ENCODE results near the gene ETV3L.

The ETV3L gene

DNA sequence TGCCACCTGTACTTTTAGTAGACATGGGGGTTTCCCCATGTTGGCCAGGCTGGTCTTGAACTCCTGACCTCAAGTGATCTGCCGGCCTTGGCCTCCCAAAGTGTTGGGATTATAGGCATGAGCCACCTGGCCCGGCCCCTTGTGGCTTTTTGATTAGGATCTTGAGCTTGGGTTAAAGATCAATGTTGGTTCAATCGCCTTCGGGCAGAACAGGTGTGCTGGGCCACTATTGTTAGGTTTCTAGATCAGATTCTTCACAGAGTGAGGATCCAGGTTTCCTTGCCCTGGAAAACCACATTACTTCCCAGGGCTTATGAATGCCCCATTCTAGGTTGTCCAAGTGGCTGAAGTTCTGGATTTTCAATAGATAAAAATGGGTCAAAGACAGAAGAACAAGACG, 32.5 kb upstream of the ETV3L start:
- no peak for DNase-seq

GRCh38 chr1:157131281-157131680, 31.7 kb upstream of the ETV3L start:
- no peak for DNase-seq

DNA sequence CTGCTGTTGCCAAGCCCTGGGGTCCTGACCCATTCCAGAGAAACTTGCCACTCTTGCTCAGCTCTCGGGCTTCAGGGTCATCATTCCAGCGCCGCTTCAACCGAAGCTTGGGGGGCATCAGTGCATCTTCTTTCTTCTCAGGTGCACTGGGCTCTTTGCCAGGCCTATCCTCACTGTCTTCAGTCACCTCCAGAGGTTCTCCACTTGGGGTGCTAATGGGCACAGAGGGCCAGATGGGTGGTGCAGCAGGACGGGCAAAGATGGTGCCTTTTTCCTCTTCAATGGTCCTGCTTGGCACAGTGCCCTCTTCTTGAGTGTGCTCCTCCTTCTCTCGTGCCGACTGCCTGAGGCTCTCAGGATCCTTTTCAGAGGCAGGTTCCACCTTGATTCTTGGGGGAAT, 25.2 kb upstream of the ETV3L start:
- DNase-seq = no peak

DNA sequence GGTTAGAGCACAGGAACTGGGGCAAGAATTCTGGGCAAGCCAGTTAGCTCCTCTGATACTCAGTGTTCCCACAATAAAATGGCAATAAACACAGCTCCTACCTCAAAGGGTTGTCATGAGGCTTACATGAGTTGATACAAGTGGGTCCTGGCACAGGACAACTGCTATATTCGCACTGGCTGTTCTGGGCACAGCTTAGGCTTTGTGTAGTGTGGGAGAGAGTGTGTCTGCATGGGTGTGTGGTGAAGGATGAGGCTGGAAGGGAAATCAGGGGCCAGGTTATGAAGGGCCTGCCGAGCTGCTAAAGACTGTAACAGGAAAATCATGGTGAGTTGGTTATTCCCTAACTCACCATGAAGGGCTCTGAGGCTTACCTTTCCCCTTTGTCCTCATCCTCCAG, 19.8 kb upstream of the ETV3L start:
- DNase-seq = no peak

DNA sequence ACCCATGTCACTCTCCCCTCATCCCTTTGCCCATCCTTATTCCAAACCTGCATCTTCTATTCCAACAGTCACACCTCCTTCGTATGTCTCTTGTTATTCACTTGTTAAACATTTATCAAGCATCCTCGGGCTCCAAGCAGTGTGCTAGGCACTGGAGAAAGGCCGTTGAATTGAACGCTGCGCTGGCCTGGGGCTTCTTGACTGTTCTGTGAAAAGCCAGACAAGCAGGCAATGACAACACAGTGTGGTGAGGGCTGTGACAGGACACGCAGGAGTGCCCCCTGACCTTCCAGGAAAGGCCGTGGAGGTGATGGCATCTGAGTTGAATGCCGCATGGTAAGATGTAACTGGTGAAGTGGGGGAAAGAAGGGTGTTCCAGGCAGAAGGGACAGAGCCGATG, 19.4 kb upstream of the ETV3L start:
- no peak for DNase-seq

- DNase-seq = no peak
Observed at GRCh38 chr1:157117527-157118057, 18.0 kb upstream of the ETV3L start.

GRCh38 chr1:157116737-157117103, 17.1 kb upstream of the ETV3L start:
- no peak for DNase-seq

- DNase-seq = no peak
Observed at GRCh38 chr1:157115851-157116736, 16.5 kb upstream of the ETV3L start.

DNA sequence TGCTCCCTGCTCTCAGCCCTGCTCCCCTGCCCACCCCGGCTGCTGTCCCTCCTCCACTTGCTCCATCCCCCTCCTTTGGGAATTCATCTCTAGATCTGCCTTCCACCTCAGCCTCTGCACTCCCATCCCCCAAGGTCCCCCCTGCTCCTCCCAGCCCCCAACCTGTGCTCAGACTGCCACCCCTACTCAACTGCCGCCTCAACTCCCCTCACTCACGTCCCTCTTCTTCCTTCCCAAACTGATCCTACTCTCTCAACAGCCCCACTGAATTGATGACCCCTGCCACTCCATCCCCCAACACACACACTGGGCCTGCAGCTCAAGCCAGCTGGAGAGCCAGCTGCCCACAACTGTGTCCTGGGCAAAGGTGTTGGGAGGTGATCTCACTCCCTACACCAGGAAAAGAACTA, 15.8 kb upstream of the ETV3L start:
- no peak for DNase-seq

GRCh38 chr1:157114183-157115121, 14.8 kb upstream of the ETV3L start:
- DNase-seq = no peak

DNA sequence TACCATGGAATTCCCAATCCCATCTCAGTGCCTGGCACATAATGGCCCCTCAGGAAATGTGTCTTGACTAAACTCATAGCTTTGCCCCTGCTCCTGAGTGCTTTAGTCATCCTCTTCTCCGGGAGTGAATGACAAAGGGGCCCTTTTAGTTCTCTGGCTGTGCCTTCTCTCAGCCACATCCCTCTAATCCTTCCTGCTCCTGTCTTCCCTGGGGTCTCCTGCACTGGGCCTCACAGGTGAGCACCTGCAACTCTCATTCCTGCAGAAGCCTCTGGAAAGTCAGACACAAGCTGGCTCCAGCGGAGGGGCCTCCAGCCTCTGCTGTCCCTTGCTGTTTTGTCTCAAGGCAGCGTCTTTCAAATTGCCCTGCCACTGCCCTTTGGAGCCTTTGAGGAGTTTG, 14.0 kb upstream of the ETV3L start:
- no peak for DNase-seq

- no peak for DNase-seq
Observed at GRCh38 chr1:157113106-157113505, 13.5 kb upstream of the ETV3L start.

- DNase-seq = no peak
Observed at GRCh38 chr1:157112186-157112867, 12.7 kb upstream of the ETV3L start.

DNA sequence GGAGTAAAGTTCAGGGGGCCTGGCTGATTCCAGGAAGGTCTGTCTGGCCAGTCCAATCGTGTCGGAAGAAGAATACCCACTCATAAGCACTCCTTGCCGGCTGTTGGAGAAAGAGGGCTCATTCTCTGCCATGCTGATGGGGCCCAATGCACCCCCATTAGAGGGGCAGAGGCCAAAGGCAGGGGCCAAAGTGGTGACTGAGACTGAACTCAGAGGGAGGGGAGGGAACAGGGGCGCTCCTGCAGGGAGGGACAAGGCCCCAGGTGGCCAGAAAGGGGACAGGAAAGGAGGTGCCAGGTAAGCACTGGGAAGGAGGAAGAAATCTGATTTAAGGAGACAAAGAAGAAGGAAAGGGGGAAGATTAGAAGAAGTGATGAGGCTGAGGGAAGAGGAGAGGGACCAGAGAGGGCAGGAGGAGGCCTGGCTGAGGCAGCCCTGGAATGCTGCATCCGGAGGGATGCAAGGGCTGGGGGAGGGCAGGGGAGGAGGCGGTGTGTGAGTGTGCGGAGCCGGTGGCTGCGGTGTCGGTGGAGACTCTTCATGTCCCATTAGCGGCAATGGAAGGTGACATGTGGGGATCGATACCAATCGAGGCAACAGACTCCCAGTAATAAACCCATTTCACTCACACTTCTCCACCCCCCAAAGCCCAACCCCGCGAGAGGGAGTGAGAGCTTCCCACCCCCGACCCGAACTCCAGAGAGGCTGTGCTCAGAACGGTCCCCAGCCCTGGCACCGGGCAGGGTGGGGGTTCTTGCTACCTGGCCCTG, 12.0 kb upstream of the ETV3L start:
- DNase-seq = no peak

DNA sequence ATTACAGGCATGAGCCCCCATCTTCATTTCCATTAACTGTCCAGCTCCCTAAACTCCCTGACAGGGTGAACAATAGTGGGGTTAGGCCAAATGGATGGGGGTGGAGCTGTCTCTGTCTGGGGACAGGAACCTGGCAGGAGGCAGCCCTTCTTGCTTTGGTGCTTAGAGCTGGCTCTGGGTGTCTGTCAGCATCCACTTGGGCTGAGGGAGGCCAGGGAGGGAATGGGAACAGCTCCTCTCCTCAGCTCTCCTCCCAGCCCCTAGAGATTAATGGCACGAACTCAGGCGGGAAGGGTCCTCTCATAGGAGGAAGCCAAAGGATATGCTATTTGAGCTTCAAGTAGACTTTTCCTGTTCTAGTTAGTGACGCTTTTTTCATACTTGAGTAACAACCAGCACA, 11.1 kb upstream of the ETV3L start:
- no peak for DNase-seq

DNA sequence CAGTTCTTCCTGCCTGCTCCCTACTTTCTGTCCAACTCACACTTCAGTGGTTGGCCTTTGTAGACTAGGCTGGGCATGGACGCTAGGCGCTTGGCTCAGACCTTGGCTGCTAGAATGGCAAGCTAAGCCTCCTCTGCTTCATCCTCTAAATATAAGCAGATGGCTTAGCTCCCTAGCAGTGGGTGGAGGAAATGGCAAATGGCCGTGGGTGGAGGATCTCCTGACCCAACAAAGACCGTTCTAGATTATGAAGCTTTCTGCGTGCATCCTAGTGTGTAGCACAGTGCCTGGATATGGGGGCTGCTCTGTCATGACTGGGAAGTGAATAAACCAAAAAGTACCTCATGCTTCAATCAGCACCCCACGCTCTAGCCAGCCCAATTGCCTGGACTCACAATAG, 10.4 kb upstream of the ETV3L start:
- no peak for DNase-seq

DNA sequence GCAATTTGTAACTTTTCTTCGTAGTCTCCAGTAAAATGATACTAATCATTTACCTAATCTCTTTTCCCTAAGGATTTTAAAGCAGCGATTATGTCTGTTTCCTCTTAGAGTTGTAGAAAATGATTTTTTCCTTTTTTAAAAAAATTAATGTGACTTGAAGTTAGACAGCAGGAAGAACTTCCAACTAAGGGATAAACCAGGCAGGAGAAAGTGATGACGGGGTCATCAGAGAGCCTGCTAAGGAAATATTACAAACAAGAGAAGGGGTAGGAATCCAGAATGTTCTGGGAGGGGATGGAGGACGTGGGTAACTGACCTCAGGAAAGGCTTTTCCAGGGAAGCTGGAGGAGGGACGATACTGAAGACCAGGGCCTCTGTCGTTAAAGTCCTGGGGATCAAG, 8.8 kb upstream of the ETV3L start:
- DNase-seq = no peak

DNA sequence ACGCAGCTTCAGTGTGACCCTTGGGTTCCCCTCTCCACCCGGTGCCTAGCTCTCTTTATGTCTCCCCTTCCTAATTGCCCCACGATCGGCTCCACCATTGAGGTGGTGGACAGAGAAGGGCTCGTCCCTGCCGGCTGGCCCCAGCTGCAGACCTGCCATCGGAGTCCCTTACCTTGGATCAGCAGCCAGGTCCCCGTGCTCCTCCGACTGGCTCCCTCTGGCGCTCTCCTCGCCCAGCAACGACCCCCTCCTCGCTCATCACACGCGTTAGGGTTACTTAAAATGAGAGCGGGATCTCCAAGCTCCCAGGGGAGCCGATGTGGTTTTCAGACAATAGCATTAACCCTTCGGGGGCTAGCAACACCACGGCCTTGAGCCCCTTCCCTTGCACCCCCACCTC, 8.1 kb upstream of the ETV3L start:
- DNase-seq = no peak

DNA sequence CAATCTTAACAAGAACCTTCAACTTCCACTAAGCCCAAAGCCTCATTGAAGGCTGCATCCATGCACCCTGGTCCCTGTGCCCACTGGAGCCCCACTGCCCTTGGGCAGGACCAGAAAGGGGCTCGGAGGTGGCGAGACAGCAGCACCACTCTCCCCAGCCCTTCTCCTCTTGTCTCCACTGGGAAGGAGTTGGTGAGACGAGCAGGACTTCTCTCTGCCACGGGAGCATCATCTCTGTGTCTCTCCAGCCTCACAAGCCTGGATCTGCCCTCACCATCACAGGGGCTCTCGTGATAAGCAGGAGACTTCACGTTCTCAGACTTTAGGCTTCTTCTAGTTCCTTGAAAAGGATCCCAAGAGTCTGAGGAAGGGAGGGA, 7.2 kb upstream of the ETV3L start:
- no peak for DNase-seq

- no peak for DNase-seq
Observed at GRCh38 chr1:157105988-157106812, 6.6 kb upstream of the ETV3L start.
